Stimulated activated CD8-positive, alpha-beta memory T cell treated with anti-CD3 and anti-CD28 coated beads, Interleukin-7, amount 100 ng/mL, for 1 hour (primary cell): ENCODE results near the gene PYCR2.
"Not testable (repeated sequence)": the region's sequence is repeated elsewhere in the genome, so short reads cannot be mapped to it uniquely, and the experiment has no call there.

Source experiments
- DNase-seq, 2 donors: peaks; one replicate each; pipeline ENCODE4 v3.0.0-alpha.2; 2020; ENCODE audit warnings: low read depth in 2 of 2

The PYCR2 gene

DNA sequence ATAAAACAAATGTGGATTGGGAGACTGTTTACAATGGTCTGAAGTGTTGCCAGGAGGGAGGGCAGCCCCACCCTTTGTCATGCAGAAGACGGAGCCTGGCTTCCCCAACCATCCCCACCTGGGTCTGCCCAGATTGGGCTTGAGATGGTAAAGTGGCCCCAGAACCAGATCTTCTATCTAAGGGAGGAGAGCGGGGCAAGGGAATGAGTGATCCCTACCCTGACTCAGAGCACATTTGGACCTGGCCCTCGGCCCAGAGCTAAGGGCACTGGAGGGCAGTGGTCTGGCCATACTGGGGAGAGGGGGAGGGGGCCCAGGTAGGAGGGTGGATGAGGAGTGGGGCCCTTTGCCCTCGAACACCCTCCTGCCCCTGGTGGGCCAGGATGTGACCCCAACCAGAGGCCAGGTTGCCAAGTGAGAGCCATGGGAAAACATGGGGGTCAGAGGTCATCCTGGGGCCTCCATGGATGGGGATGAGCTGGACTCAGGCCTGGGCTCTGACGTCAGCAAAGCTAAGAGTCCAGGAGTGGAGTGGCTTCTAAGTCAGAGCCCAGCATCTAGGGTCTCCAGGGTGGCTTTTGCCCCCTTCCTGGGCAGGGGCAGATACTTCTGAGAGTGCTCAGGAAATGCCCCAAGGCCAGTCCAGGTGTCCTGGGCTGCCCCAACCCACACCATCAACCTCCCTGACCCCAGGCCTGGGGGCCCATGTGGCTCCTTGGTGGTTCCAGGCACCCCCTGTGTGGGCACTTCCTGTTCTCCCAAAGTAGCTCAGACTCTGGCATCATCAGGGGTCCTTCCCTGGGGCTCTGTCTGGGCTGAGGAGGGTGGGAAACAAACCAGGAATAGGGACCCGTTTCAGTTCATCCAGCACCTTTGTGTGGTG lies 33.5 kb downstream of the PYCR2 start:
- DNase-seq, result no peak

DNA sequence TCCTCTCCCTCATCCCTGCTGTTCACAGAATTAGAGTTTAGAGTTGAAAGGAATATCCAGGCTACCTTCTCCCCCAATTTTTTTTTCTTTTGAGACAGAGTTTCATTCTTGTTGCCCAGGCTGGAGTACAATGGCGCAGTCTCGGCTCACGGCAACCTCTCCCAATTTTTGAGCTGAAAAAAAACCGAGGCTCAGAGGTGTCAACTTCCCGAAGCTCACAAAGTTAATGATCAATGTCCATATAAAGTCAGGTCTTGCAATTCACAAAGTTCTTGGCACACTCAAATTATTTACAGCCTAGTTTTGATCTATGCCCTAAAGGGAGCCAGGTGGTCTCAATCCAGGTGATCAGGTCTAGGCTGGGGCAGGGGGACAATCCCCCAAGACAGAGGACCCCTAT lies 34.3 kb downstream of the PYCR2 start:
- DNase-seq, result no peak

DNA sequence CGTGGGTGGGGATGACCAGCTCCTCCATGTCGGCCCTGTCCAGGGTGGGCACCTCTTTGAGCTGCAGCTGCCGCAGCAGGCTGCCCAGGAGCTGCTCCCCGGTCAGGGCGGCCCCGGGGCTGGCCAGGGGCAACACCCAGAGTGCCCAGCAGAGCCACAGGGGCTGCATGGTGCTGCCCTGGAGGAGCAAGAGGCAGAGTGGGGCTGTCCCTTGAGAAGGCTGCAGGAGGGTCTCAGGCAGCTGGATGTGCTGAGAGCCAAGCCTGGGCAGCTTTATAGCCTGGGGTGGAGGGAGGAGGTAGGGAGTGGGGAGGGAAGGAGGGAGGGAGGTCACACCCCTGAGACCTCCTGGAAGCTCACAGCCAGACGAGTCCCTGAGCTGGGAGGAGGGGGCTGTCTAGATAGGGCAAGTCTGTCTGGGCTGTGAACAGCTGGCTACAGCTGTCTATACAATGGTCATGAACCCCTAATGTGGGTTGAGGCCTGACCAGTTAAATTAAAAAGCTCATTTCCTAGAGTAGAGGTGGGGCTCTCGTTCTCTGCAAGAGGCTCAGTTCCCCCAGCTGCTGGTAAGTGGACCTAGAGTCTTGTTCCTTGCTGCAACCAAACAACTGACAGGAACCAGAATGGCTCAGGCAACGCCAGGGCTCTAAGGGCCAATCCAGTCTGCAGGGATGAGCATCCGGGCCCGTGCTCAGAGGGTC lies 35.0 kb downstream of the PYCR2 start, which contains the start of gene LEFTY1:
TSS of gene LEFTY1 (minus strand) at position 249 of the 704 bp plus-strand sequence. CDS start at position 169, 80 bp downstream.
- no peak for DNase-seq

DNA sequence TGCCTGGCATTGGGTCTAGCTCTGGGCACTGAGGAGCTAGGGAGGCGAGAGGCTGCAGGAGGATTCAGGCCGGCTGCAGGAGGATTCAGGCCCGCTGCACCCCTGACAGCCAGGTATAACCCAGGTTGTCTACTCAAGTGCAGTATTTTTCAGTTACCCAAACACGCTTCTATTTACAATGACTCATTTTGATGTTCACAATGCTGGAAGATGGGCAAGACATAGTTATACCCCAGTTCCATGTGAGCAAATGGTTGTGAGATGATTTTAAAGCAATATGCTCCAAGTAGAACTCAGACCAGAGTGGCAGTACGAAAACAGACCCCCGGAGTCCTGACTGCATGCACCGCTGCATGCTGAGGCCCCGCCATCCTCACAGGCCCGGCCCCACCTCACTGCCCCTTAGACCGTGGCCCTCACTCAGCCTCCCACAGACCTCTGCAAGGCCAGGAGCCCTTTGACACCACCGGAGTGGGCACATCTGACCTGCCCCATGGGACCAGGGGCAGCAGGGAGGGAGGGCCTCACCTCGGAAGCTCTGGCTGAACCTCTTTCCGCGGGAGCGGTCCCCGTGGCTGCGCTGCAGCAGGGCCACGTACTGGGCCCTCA lies 35.7 kb downstream of the PYCR2 start:
- DNase-seq, result no peak

DNA sequence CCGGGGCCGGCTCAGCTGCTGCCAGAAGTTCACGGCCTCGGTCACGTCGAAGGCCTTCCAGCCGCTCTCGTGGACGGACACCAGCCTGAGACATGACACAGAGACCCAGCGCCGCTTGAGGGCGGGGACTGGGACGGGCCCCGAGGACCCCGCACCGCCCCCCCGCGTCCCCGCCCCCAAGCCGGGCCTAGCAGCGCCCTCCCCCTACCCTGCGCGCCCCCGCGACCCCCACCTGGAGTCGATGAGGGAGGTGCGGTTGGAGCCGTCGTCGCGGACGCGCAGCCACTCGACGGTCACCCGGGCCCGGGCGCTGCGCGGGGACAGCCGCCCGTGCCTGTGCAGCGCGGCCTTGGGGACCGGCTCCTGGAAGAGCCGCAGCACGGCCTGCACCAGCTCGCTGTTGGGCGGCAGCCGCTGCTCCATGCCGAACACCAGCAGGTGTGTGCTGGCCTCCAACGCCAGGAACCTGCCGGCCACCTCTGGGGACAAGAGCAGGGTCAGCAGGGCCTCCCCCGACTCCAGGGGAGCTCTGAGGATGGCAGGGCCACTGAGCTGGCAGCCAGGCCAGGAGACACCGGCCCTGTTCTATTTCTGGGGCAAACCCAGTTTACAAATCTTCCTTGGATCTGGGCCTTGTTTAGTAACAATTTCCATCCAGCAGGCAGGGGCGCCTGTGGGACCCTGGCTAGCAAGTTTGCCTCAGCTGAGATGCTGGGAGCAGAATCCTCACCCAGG lies 36.3 kb downstream of the PYCR2 start:
- DNase-seq, result not testable (repeated sequence)

DNA sequence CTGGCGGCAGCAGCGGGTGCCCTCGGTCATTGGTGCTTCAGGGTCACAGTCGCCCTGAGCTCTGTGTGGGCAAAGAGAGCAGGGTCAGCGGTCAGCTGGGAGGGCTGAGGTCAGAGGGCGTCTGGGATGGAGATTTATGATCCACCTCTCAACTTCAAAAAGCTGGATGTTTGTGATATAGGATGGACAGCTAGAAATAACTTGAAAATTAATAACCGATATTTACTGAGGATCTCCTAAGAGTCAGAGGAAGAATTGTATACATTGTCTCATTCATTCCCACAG lies 37.1 kb downstream of the PYCR2 start:
- no peak for DNase-seq

DNA sequence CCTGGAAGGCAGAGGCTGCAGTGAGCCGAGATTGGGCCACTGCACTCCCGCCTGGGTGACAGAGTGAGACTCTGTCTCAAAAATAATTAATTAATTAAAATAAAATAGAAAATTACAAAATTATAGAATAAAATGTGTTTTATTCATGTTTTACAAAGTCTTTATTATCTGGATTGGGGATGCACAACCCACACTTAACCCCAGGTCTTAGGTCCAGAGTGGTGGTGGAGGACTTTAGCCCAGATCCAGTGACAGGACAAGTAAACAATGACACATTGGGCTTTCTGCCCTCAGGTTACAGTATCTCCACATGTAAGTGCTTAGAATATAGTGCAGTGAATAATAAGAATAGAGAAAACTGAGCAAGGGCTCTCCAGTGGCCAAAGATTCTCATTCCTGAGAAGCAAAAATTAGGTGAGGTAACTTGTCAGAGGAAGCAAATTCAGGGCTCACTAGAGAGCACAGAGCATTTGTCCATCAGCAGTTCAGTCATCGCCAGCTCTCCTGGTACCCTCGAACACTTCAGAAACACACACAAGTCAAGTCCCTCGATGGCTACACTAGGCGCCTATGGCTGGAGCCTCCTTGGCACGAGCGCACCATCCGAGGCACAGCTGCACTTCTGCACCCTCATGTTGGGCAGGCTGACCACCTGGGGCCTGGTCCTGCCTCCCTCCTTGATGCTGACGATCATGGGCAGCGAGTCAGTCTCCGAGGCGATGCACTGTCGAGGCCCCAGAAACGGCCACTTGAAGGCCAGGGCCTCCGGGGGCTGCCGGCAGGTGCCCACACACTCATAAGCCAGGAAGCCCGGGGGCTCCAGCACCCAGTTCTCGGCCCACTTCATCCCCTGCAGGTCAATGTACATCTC lies 37.7 kb downstream of the PYCR2 start:
- DNase-seq, result no peak

DNA sequence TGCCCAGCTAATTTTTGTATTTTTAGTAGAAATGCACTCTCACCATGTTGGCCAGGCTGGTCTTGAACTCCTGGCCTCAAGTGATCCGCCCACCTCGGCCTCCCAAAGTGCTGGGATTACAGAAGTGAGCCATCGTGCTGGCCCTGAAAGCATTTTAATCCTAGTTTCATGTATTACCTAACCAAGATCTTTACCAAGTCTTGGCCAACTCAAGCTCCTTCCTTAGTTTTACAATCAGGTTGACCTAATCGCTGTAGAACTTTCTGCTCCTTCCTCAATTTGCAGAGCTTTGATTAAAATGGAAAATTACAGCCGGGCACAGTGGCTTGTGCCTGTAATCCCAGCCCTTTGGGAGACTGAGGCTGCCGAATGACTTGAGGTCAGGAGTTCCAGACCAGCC lies 38.7 kb downstream of the PYCR2 start:
- DNase-seq, result no peak

DNA sequence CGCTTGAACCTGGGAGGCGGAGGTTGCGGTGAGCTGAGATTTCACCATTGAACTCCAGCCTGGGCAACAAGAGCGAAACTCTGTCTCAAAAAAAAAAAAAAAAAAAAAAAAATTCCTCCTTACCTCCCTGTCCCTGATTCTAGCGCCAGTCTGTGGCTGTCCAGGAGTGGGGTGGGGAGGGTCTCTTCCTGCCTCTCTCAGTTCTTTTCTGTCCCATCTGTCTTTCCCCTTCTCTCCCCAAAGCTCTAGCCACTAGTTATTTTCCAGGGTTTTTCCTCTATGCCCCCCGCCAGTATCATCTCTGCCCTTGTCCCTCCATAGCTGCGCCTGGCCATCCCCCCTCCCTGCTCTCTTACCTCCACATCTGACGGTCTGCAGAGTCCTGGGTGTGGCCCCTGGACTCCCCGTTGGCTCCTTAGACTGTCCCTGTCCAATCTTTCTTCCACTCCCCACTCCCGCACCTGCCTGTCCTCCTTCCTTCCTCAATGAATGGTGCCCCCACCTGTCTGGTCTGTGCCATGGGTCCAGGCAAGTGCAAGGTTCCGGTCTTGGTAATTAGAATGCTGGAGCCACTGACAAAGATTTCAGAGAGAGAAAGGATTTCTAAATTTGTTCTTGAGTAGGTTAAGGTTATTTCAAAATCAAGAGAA lies 40.3 kb downstream of the PYCR2 start:
- DNase-seq, result no peak

DNA sequence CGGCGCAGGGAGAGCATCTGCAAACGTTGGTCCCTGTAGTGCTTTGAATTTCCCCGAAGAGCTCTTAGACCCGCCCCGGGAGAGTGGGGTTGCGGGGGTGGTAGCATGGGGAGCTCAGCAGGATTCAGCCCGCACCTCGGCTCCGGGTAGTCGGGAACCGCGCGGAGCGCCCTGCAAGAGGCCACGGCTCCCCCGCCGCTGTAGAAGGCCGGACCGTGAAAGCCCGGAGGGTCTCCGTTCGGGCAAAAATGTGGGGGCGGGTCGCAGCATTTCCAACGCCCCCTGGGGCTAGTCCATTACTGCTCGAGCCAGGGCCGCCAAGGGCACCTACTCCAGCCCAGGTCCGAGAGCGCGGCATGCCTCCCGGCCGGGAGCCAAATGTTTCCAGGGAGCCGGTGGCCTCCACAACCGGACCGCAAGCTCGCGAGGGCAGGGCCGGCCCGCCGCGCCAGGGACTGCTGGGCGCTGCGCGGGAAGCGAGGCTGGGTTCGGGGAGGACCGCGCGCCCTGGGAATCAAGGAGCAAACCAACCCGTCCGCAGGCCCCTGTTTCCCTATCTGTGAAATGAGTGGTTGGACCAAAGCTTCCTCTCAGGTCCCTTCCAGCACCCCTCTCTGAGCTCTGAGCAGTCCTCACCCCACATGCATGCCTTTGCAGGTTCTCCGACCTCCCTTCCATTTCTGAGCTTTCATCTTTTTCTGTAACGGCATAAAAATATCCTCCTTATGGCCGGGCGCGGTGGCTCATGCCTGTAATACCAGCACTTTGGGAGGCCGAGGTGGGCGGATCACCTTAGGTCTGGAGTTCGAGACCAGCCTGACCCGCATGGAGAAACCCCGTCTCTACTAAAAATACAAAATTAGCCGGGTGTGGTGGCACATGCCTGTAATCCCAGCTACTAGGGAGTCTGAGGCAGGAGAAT lies 41.1 kb downstream of the PYCR2 start:
- DNase-seq, result no peak

DNA sequence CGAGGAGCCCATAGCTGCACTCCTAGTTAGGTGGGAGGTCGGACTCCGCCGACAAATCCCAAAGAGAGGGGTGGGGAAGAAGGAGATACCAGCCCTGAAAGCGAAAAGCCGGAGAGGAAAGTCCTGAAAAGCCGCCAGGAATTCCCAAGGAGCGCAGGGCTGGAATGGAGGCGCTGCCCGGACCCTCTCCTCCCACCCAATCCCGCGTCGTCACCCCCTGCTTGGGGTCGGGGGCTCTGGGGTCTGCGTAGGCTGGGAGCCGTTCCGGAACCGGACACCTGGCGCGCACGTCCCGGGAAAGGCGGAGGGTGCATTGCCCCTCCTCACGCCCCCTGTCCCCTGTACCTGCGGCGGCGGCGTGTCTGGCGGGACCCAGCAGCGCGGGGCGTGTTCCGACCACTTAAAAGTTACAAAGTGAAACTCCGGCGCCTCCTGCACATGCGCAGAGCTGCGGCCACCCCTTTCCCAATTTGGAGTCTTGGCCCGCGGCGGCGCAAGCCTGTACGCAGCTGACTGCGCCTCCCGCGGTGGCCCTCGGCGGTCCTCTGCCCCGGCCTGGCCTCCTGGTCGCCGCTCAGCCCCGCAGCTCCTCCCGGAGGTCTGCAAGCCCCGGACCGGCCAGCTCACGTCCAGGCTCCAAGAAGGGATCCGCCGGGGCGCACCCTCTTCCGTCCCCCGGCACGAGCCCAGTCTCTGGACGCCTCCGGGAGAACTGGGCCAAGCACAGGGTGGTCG lies 41.9 kb downstream of the PYCR2 start, which contains the start of gene TMEM63A:
TSS of gene TMEM63A (minus strand) at position 422 of the 735 bp plus-strand sequence. CDS start 4,800 bp downstream, outside the sequence.
- DNase-seq, result peak; percentile 82 to 85

DNA sequence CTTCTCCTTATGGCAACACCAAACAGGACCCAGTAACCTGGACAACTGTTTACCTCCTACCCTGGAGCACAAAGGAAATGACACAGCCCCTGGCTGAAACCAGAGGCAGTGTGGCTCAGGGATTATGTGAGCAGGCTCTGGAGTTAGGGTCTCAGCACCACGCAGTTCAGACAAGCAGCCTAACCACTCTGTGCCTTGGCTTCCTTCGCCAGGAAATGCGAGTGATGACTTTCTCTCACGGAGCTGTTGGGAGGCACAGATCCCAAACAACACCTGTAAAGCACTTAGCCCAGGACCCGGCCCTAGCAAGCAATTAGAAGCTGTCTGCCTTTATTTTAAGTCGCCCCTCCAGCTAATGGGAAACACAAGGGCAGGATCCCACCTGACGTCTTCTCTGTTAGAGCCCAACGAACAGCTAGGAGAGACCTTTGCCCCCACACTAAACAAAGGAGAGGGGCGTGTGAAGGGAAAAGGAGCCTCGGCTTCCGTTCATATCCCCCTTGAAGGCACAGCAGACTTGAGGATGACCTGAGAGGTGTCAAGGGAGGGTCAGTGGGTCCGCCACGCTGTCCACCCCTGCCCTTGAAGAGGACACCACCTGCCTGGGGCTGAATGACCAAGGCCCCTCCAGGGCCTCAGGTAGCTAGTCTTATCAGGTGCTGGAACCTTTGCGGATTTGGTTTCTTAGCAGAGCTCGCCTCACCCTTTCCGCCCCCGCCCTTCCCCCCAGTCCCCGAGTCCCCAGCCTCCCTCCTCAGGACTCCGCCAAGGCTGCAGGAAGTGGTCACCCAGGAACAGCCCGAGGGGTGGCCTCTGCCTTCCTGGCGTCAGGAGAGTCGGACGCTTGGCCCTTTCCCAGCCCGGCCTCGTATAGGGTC lies 42.7 kb downstream of the PYCR2 start:
- DNase-seq, result peak in 1 of 2 donors; percentile 20

DNA sequence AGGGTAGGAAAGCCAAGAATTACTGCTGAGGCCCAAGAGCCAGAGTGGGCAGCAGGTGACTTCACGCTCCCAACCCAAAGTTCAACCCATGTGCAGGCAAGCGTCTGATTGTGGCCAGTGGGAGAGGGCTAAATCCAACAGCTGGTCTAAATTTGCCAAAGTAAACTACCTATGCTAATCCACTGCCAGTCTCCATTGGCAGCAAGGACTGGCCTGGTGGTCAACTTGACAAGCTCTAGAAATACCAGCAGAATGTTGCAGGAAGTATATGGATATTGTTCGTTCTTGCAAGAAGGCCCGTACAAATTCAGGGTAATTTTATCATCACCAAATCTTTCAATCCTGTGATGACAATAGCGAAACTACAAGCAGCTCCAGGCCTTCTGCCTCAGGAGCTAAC lies 43.4 kb downstream of the PYCR2 start:
- DNase-seq, result no peak

DNA sequence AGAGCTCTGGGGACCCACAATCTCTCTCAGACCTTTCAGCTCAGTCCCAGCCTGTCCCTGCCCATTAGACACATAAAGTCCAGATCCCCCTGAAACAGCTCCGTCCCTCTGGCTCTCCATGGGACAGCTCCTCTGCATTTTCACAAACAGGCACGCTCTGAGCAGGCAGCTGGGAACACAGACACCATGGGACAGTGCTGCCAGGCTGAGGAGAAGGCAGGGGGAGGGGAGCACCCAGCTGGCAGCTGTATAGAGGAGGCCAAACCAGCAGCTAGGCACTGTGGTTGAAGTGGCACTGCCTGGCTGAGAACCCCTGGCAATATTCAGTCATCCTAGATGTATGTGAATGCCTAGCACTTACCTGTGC lies 43.8 kb downstream of the PYCR2 start:
- DNase-seq, result no peak

DNA sequence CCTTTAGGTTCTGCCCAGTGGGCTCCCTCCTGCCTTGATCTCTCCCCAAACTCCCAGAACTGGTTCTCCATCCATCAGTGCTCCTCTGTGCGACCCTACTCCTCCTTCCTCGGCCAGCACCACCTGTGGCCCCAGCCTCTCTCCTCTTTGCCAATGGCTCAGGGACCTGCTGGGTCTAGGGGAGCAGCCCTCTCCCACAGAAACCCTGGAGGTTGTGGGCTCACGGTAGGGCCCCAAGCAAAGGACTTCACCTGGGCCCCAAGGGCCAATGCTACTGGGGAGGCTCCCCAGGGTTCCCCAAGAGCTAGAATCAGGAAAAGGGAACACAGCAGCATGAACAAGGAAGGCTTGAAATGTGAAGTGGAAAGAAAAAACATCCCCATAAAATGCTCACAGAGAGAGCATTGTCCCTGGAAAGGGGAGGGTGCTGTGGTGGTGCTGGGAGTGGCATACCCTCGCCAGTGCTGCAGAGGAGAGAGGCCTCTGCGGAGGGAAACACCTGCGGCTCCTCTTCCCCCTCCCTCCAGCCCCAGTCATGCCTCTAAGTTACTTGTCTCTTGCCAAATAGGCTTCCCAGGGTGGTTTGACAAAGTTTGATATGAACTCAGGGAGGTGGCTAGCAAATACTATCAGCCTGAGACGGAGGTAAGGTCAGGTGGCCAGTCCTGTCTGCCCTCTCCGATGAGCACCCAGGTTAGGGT lies 44.4 kb downstream of the PYCR2 start:
- no peak for DNase-seq

DNA sequence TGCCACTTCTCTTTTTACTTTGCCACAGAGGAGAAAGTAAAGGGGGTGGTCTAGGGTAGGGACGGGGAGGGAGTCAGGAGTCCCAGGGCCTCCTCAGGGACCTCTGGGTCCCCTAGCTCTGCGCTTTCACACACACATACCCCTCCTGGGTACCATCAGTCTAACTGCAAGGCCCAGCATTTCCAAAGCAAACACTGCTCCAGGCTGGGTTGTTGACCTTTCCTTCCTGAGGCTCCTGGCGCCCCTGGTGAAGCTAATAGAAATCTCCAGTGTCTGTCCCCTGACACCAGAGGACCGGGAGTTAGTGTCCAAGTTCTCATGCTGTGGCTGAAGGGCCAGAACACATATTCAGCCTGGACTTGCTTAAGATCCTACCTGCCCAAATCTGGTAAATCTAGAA lies 45.8 kb downstream of the PYCR2 start:
- no peak for DNase-seq

DNA sequence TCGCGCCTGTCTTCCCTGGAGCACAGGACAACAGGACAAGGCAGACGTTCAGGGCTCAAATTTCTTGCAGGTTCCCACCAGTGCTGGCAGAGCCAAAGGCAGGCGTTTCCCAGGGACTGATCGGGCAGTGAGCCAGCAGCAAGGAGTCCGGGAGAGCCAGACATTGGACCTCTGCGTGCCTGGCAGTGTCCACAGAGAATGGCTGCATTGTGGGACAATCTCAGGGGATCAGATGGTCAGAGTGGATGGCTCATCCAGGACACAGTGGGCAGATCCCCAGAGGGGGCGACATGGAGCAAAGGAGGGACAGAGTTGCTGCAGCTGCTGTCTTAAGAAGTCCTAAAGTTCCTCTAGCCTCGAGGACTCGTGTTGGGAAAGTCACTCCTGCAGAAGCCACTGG lies 46.5 kb downstream of the PYCR2 start:
- DNase-seq, result no peak
